GM06990 (cell line): Measurements from ENCODE around the gene GRID1.

Experiments used
- DNase-seq: peaks from one replicate; pipeline ENCODE4 v3.0.0-alpha.2; 2011; ENCODE audit not compliant: insufficient read length; ENCODE audit errors: extremely low read depth
- H3K27me3 ChIP-seq: replicated peaks from 2 replicates; pipeline ENCODE4 v1.6.0; 2011; ENCODE audit warnings: low read length; ENCODE audit not compliant: control insufficient read depth, insufficient read depth
- H3K36me3 ChIP-seq: 2 replicates; pipeline ENCODE4 v1.5.1; 2011; ENCODE audit warnings: low read length; ENCODE audit not compliant: control insufficient read depth, insufficient read depth
- H3K4me3 ChIP-seq: replicated peaks from 2 replicates; pipeline ENCODE4 v1.5.1; 2011; ENCODE audit warnings: low read depth, mild to moderate bottlenecking, control low read depth, low read length
- TF ChIP-seq, protein P1 (sequence below): IDR thresholded peaks from 2 replicates; pipeline ENCODE4 v1.5.1; 2011; ENCODE audit warnings: low read length, control low read depth, mild to moderate bottlenecking, inconsistent platforms; ENCODE audit not compliant: insufficient read depth, poor library complexity, severe bottlenecking

GRID1 gene

DNA sequence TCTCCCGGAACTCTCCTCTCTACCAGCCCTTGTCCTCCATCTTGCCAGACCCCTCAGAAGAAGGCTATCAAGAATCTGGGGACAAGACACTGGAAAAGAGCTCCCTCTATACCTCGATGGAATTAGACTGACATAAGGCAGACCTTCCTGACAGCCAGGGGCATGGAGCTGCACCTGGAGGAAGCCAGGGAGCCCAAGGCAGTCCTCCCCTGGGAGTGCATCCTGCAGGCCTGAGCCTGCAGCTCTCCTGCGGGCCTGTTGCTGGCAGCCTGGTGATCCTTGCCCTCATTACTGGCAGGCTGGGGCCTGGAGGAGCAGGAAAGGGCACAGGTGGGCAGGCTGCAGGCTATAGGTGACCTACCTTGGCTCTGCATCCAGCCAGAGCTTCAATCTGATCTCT is 323.4 kb downstream of the GRID1 start:
- Histone ChIP-seq H3K27me3 (no peaks in the 10 kb centered on the region), H3K4me3 (no peak overlapping the region), H3K36me3 (no peaks in the 10 kb centered on the region)
- TF ChIP-seq, protein P1, sequence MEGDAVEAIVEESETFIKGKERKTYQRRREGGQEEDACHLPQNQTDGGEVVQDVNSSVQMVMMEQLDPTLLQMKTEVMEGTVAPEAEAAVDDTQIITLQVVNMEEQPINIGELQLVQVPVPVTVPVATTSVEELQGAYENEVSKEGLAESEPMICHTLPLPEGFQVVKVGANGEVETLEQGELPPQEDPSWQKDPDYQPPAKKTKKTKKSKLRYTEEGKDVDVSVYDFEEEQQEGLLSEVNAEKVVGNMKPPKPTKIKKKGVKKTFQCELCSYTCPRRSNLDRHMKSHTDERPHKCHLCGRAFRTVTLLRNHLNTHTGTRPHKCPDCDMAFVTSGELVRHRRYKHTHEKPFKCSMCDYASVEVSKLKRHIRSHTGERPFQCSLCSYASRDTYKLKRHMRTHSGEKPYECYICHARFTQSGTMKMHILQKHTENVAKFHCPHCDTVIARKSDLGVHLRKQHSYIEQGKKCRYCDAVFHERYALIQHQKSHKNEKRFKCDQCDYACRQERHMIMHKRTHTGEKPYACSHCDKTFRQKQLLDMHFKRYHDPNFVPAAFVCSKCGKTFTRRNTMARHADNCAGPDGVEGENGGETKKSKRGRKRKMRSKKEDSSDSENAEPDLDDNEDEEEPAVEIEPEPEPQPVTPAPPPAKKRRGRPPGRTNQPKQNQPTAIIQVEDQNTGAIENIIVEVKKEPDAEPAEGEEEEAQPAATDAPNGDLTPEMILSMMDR, result no peak
- no peak for DNase-seq

DNA sequence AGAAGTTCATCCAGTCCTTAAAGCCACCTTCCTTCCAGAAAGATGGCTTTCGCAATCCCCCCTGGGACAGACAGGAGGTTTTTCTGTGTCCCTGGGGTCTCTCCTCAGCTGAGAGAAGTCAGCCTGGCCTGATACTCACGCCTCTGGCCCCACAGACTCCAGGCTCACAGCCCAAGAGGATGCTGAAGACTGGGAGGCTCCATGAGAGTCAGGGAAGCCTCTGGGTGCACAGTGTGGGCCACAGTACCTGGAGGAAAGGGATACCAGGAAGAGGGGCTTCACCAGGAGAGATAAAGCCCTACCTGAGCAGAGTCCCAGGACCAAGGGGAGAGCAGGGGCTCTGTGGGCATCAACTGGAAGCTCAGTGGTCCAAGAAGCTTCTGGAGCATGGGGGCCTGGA is 324.4 kb downstream of the GRID1 start:
- DNase-seq, result no peak
- Histone ChIP-seq H3K27me3 (no peaks in the 10 kb centered on the region), H3K4me3 (no peak overlapping the region), H3K36me3 (no peaks in the 10 kb centered on the region)
- TF ChIP-seq, protein P1, result no peak

DNA sequence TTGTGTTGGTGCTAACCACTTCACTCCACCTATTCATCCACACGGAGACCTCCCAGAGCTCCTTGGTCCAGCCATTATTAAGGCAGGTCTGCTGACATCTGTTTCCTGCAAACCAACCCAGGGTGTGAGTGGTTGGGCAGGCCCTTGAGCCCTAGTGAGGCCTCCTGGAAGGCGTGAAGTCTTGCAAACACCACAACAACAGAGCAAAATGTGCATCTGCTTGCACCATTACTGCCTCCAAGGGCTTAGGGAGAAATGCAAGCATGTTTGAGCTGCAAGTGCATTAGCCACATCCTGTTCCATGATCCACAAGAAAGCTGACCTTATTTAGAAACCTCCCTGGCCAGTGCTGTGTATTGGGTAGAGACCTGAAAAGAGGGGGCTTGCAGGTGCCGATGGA is 325.5 kb downstream of the GRID1 start:
- H3K4me3 ChIP-seq, result no peak overlapping the region
- no peaks in the 10 kb centered on the region for H3K36me3 ChIP-seq
- H3K27me3 ChIP-seq, result no peaks in the 10 kb centered on the region
- TF ChIP-seq, protein P1, result no peak
- no peak for DNase-seq

DNA sequence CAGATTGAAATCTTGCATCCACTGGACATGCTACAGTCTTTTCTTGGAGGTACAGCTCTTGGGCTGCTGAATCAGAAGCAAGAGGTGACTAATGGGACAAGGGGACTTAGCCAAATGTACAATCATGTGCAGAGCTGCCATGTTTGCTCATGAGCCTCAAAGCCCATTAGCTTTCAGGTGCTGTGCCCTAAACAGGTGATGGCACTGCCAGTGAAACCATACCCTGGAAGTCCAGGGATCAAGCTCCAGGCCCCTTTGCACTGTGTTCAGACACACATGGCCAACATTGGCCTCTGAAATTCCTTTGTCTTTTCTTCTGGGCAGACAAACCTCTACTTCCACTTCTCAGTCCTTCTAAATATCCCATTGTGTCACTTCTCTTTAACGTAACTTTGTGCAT is 328.2 kb downstream of the GRID1 start:
- TF ChIP-seq, protein P1, result no peak
- Histone ChIP-seq H3K4me3 (no peak overlapping the region), H3K36me3 (no peaks in the 10 kb centered on the region), H3K27me3 (no peaks in the 10 kb centered on the region; the same call in 1 of the 2 replicates)
- no peak for DNase-seq

DNA sequence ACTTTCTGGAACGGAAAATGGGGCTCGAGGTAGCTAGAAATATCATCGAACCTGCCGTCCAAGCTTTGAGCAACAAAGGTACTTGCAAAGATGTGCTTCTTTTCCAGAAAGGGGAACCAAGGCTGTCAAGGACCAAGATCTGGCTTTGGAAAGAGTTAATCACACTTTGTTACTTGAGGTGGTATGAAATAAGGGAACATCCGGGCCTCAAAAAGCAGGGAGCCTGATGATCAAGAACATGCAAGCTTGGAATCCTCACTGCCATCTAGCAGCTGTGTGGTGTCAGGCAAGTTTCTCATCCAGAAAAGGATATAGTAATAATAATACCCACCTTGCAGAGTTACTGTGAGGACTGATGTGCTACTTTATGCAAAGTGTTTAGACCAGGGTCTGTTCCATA is 329.5 kb downstream of the GRID1 start:
- TF ChIP-seq, protein P1, result no peak
- no peak for DNase-seq
- Histone ChIP-seq H3K4me3 (no peak overlapping the region), H3K36me3 (no peaks in the 10 kb centered on the region), H3K27me3 (no peaks in the 10 kb centered on the region; the same call in 1 of the 2 replicates)

DNA sequence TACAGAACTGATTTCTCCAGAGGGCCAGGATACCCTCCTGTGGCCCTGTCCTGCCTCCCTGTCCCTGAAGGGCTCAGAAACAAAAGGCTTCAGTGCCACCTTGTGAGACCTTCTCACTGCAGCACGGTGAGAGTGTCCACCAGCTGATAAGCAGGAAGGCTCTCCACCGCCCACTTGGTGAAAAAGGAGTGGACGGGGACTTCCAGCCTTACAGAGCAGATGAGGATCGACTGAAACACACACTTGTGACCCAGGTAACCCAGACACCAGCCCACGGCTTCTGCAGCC is 330.1 kb downstream of the GRID1 start:
- Histone ChIP-seq H3K27me3 (no peaks in the 10 kb centered on the region; the same call in 1 of the 2 replicates), H3K36me3 (no peaks in the 10 kb centered on the region), H3K4me3 (no peak overlapping the region)
- DNase-seq, result no peak
- TF ChIP-seq, protein P1, result no peak
